ENCODE data around the gene RNF150.
"Not testable (repeated sequence)": the region's sequence is repeated elsewhere in the genome, so short reads cannot be mapped to it uniquely, and the experiment has no call there.

Gene RNF150

DNA sequence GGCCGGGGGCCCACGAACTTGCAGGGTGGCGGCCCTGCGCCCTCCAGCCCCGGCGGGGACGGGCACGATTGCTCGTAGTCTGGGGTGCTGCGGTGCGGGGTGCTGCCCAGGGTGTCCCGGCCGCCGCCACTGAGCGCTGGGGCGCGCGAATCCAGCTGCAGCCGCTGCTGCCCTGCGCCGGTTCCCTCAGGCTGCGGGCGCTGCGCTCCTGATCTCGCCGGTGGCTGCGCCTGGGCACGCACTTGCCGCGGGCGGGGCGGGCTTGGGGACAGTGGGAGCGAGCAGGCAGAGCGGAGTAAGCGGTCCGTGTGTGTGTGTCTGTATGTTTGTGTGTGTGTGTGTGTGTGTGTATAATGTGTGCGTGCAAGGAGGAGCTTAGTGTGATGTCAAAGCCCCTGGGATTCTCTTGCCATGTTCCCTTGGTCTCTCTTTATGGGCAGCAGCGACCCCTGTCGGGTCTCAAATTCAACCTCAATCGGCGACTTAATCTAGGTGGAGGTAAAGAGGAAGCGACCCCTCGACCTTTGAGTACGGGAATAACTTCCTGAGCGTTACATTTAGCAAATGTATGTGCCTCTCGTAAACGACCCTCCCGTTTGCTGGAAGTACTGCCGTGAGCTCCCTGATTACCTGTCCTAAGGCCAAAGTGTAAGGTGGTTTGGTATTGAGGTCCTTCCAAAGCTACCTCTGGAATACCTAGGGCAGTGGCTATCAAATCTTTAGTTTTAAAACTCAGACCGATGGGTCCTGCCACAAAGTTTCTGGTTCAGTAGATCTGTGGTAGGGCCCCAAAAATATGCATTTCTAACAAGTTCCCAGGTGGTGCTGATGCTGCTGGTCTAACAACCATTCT lies at the start of gene RNF150:
Gene RNF150 (minus strand): TSS at position 324 of the 853 bp plus-strand sequence.
- in situ Hi-C loops (cut with HindIII; ENCODE audit: low sequenced_read_pairs), result loop anchor here (5.0 kb wide), 1 partner anchor 251 kb away; no protein-coding TSS in a partner anchor

DNA sequence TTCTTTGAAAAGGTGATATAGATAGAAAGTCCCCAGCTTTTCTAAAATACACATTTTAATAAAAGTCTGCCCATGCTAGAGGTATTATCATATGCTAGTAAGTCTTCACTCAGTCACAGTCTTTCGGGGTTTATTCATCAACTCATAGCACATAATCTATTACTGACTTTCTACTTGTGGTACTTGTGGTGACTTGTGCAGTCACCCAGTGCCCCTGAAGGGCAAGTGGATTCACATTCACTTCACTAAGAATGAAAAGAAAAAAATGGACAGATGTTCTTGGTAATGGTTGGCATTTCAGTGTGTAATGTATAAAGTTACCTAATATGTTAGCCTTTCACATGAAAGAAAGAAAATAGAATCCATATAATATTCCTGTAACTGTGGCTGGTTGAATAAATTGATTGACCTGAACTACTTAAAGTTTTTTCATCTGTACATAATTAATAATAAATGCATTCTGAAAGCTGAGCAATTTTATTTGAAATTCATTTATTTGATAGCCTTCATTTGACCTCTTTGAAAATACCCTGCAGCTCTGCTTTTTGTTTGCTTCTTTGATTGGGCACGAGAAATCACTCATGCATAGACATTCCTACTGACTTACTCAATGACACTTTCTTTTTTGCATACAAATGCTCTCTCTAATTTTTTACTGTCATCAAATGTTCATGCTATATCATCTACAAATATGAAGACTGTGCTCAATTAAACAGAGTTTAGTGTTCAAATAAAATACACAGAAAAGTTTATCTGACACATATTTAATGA lies 47.9 kb upstream of the RNF150 start:
- in situ Hi-C loops (cut with HindIII; ENCODE audit: low sequenced_read_pairs), result no loop called here

GRCh38 chr4:141179474-141180373 lies 46.5 kb upstream of the RNF150 start:
- in situ Hi-C loops (cut with HindIII; ENCODE audit: low sequenced_read_pairs), result no loop called here

GRCh38 chr4:141177171-141177570 lies 43.9 kb upstream of the RNF150 start:
- in situ Hi-C loops (cut with HindIII; ENCODE audit: low sequenced_read_pairs), result no loop called here

DNA sequence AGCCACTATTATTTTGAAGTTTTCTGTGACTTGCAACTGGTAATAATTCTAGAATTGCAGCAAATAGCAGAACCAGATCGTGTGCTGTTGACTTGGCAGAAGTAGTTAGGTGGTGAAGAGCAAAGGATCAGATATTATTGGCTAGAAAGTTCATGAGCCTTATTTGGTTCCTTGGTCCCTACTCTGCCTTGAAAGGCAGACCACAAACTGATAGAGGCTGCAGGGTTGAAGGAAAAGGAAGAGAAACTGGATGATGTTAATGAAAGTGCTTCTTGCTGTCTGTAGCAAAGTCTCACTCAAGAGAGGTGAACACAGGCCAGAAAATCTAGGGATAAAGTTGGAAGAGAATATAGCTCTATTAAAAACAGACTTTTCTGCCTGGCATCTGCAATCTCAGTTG lies 41.2 kb upstream of the RNF150 start:
- in situ Hi-C loops (cut with HindIII; ENCODE audit: low sequenced_read_pairs), result no loop called here

DNA sequence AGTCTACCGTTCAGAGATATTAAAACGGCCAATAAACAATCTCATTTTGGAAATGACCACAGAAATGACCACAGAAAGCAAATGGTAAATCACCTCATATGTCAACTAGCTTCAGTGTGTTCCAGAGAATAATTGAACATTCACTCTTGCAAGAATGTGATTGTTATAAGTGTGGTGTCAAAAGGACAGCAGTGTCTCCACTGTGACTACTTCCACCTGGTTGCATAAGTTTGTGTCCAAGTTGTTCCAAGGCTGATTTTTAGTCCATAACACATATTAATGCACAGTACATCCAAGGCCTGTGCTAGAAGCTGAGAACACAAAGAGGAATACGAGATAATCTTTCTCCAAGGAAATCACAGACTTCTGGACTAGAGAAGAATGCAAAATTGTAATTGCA lies 37.4 kb upstream of the RNF150 start:
- in situ Hi-C loops (cut with HindIII; ENCODE audit: low sequenced_read_pairs), result no loop called here

GRCh38 chr4:141169391-141169790 lies 36.1 kb upstream of the RNF150 start:
- in situ Hi-C loops (cut with HindIII; ENCODE audit: low sequenced_read_pairs), result no loop called here

GRCh38 chr4:141165001-141165400 lies 31.7 kb upstream of the RNF150 start:
- in situ Hi-C loops (cut with HindIII; ENCODE audit: low sequenced_read_pairs), result not testable (repeated sequence)

DNA sequence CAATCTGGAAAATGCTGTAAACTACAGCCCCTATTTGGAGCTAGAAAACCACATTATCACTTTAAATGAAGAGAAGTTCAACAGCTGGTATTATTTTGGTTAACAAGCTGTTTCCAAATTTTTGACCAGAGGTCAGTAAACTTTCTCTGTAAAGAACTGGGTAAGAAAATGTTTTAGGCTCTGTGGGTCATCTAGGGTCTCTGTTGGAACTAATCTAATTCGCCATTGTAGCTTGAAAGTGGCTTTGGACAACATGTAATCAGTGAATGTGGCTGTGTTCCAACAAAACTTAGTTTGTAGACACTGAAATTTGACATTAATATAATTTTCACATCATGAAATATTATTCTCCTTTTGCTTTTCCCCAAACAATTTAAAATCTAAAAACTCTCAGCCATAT lies 25.8 kb upstream of the RNF150 start:
- in situ Hi-C loops (cut with HindIII; ENCODE audit: low sequenced_read_pairs), result no loop called here

DNA sequence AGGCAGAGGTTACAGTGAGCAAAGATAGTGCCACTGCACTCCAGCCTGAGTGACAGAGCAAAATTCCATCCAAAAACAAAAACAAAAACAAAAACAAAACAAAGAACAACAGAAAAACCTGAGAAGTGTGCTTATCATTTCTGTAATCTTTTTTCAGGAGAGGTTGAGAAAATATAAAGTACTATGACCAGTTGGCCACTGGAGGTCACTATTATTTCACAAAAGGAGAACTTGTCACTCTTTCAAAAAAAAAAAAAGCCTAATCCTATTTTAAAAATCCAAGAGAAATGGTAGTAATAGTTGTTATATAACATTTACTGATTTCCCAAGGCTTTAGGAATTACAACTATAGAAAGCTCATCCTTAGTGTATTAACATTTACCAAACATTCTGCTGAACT lies 24.9 kb upstream of the RNF150 start:
- in situ Hi-C loops (cut with HindIII; ENCODE audit: low sequenced_read_pairs), result no loop called here

- in situ Hi-C loops (cut with HindIII; ENCODE audit: low sequenced_read_pairs), result no loop called here
Observed at GRCh38 chr4:141155586-141155985, 22.3 kb upstream of the RNF150 start.

GRCh38 chr4:141154725-141155124 lies 21.5 kb upstream of the RNF150 start:
- in situ Hi-C loops (cut with HindIII; ENCODE audit: low sequenced_read_pairs), result no loop called here

GRCh38 chr4:141153751-141154510 lies 20.7 kb upstream of the RNF150 start:
- in situ Hi-C loops (cut with HindIII; ENCODE audit: low sequenced_read_pairs), result no loop called here

DNA sequence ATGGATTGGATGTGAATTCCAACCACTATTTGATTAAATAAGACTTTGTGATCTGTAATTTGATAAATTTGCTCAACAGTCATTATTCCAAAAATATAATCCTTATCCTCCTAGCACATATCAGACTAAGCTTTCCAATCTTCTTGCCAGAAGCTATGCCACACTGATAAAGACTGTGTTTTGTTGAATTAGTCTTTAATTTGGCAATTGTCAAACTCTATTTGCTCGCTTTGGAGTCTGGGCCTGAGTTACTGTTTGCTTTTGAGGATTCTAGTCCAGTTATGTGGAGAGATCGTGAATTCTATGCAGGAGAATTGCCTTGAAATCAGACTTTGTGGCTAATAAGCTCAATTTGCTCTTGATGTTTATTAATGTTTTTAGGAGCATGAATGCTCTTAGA lies 10.9 kb upstream of the RNF150 start:
- in situ Hi-C loops (cut with HindIII; ENCODE audit: low sequenced_read_pairs), result no loop called here

GRCh38 chr4:141142423-141142822 lies 9.2 kb upstream of the RNF150 start:
- in situ Hi-C loops (cut with HindIII; ENCODE audit: low sequenced_read_pairs), result no loop called here

DNA sequence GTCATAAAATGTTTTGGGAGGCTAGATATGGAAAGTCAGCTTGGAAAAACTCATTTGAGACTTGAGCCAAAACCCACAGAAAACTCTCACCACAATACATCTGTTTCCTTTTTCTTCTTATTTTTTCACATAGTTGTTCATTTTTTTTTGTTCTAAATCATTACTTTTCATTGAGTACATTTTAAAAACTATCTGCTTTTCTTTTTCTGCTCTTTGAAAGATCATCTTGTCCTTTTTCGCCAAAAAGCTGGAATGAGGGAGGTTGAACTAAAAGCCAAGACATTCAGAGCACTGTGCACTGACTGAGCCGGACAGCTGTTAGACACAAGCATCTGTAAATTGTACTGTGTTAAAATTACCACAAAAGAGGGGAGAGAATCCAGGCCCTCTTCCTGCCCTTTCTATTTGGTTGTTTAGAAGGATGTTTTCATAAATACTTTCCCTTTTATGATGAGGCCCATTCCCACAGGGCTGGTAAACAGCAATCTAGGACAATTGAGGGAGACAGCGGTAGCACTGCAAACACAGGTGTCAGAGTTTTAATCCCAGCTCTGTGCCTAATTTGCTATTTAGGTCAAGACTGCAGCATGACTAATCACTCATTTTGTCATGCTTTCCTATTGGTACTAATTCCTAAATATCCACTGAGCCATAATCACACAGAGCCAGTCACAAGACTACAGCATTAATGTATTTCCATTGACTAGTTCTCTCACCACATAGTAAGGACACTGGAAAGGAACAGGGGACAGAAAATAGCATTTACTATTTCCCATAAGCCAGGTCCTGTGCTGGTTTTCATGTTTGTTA lies 7.3 kb upstream of the RNF150 start:
- in situ Hi-C loops (cut with HindIII; ENCODE audit: low sequenced_read_pairs), result no loop called here

GRCh38 chr4:141133999-141134995 lies 1.0 kb upstream of the RNF150 start:
- in situ Hi-C loops (cut with HindIII; ENCODE audit: low sequenced_read_pairs), result loop anchor here (5.0 kb wide), 1 partner anchor 252 kb away; no protein-coding TSS in a partner anchor

GRCh38 chr4:141132709-141133145 lies 542 bp downstream of the RNF150 start:
- in situ Hi-C loops (cut with HindIII; ENCODE audit: low sequenced_read_pairs), result loop anchor here (5.0 kb wide), 1 partner anchor 250 kb away; no protein-coding TSS in a partner anchor

All from endothelial cell of hepatic sinusoid (primary cell).